Smooth muscle cell (in vitro differentiated cells): ENCODE data around the gene GAR1. TPM values are rescaled to one million over a fixed set of nuclear protein-coding genes. Genes with fewer than 3 reads are reported as not detected.

Experiments
- DNase-seq: peaks from one replicate; lab custom pipeline; 2025; ENCODE audit not compliant: unreplicated experiment; lab: John Stamatoyannopoulos, UW
- H2AFZ ChIP-seq: fragments of 200-600 bp; sonication (generic); 2 replicates; pipeline ENCODE4 v1.6.0; 2016; ENCODE audit warnings: antibody characterized with exemption, low read depth, mild to moderate bottlenecking
- H3F3A ChIP-seq: fragments of 200-600 bp; sonication (generic); 2 replicates; pipeline ENCODE4 v1.6.0; 2017; ENCODE audit warnings: antibody characterized with exemption, low read depth
- H3K27ac ChIP-seq: fragments of 200-600 bp; sonication (generic); 2 replicates; pipeline ENCODE4 v1.5.1; 2016; ENCODE audit warnings: low read depth, mild to moderate bottlenecking
- H3K27me3 ChIP-seq: fragments of 200-600 bp; sonication (generic); 2 replicates; pipeline ENCODE4 v1.6.1; 2016; ENCODE audit warnings: low read depth, mild to moderate bottlenecking
- H3K36me3 ChIP-seq: fragments of 200-600 bp; sonication (generic); 2 replicates; pipeline ENCODE4 v1.5.1; 2016; ENCODE audit warnings: low read depth
- H3K4me1 ChIP-seq: fragments of 200-600 bp; sonication (generic); 2 replicates; pipeline ENCODE4 v1.5.1; 2016; ENCODE audit warnings: low read depth
- H3K4me2 ChIP-seq: fragments of 200-600 bp; sonication (generic); 2 replicates; pipeline ENCODE4 v1.6.0; 2016; ENCODE audit warnings: mild to moderate bottlenecking
- H3K4me3 ChIP-seq: fragments of 200-600 bp; sonication (generic); 2 replicates; pipeline ENCODE4 v1.5.1; 2016; ENCODE audit warnings: mild to moderate bottlenecking
- H3K79me2 ChIP-seq: fragments of 200-600 bp; sonication (generic); 2 replicates; pipeline ENCODE4 v1.6.0; 2016; ENCODE audit warnings: low read depth, mild to moderate bottlenecking
- H3K9ac ChIP-seq: fragments of 200-600 bp; sonication (generic); 2 replicates; pipeline ENCODE4 v1.6.0; 2016; ENCODE audit warnings: low read depth
- H3K9me3 ChIP-seq: fragments of 200-600 bp; sonication (generic); replicated peaks from 2 replicates; pipeline ENCODE4 v1.5.1; 2016; ENCODE audit warnings: low read depth
- H4K20me1 ChIP-seq: fragments of 200-600 bp; sonication (generic); 2 replicates; pipeline ENCODE4 v1.6.0; 2016; ENCODE audit warnings: low read depth
- CTCF ChIP-seq: fragments of 200-600 bp; sonication (generic); IDR thresholded peaks from 2 replicates; pipeline ENCODE4 v1.5.1; 2017; ENCODE audit warnings: borderline replicate concordance, mild to moderate bottlenecking, antibody characterized with exemption; ENCODE audit not compliant: insufficient read depth, poor library complexity, severe bottlenecking
- WGBS: methylation state at CpG from one replicate; pipeline ENCODE4 v1.1.7; 2016; ENCODE audit warnings: low lambda C conversion rate; 5-methylcytosine and 5-hydroxymethylcytosine counted together
- polyA plus RNA-seq: library from polyadenylated mRNA; unstranded; fragments of >200 nt; fragmentation: Nextera tagmentation; extraction: Ambion mirVana; gene quantifications from 2 replicates; pipeline ENCODE4 v1.2.1, GENCODE V29; 2016
- total RNA-seq: library from RNA; depleted of rRNA; stranded (reverse); fragments of >200 nt; gene quantifications from 2 replicates; pipeline ENCODE4 v1.2.3, GENCODE V29; 2014

GAR1 gene
- total and polyA plus RNA-seq, 2 experiments from 2014 or later: 11.1 to 30.3 TPM

GRCh38 chr4:109872065-109872464 is 56.5 kb downstream of the GAR1 start:
- no peaks in the 10 kb centered on the region for H3F3A ChIP-seq
- no peaks in the 10 kb centered on the region for H4K20me1 ChIP-seq
- no peak for TF ChIP-seq CTCF
- DNase-seq: no peak
- H3K9ac ChIP-seq: no peak overlapping the region
- H3K36me3 ChIP-seq: no peaks in the 10 kb centered on the region
- H3K4me1 ChIP-seq: no peaks in the 10 kb centered on the region
- H3K4me2 ChIP-seq: no peak overlapping the region
- no peaks in the 10 kb centered on the region for H3K79me2 ChIP-seq
- H3K9me3 ChIP-seq: no peaks in the 10 kb centered on the region
- no peaks in the 10 kb centered on the region for H3K27me3 ChIP-seq
- no peak overlapping the region for H3K27ac ChIP-seq
- WGBS: 94% methylated on average over 2 of the region's 2 CpGs
- no peak overlapping the region for H2AFZ ChIP-seq
- H3K4me3 ChIP-seq: no peak overlapping the region

- Histone ChIP-seq H2AFZ (no peak overlapping the region), H3K27ac (no peak overlapping the region)
- 96% methylated on average over 6 of the region's 6 CpGs for WGBS
Measured at GRCh38 chr4:109872950-109873656, 57.5 kb downstream of the GAR1 start.

GRCh38 chr4:109873791-109874514 is 58.4 kb downstream of the GAR1 start:
- no peak for TF ChIP-seq CTCF
- Histone ChIP-seq H3F3A (no peaks in the 10 kb centered on the region), H2AFZ (no peak overlapping the region), H3K36me3 (no peaks in the 10 kb centered on the region), H4K20me1 (no peaks in the 10 kb centered on the region), H3K4me3 (no peak overlapping the region), H3K9me3 (no peaks in the 10 kb centered on the region), H3K9ac (no peak overlapping the region), H3K27ac (peak overlapping the region; percentile 19), H3K79me2 (no peaks in the 10 kb centered on the region), H3K4me2 (no peak overlapping the region), H3K27me3 (no peaks in the 10 kb centered on the region), H3K4me1 (no peaks in the 10 kb centered on the region)
- 72% methylated on average over 11 of the region's 11 CpGs for WGBS
- DNase-seq: no peak

More at GRCh38 chr4:109872950-109873656, 57.5 kb downstream of the GAR1 start:
- Histone ChIP-seq H3K4me2 (no peak overlapping the region), H3K27me3 (no peaks in the 10 kb centered on the region), H3K9ac (no peak overlapping the region), H3K4me1 (no peaks in the 10 kb centered on the region), H3K9me3 (no peaks in the 10 kb centered on the region), H3F3A (no peaks in the 10 kb centered on the region), H3K4me3 (no peak overlapping the region), H4K20me1 (no peaks in the 10 kb centered on the region), H3K36me3 (no peaks in the 10 kb centered on the region), H3K79me2 (no peaks in the 10 kb centered on the region)
- DNase-seq: no peak
- TF ChIP-seq CTCF: no peak

Other genes starting within 250 kb of the GAR1 start
- 31.2 and 42.7 TPM in 2 replicates for gene CASP6, start 112.3 kb upstream of the GAR1 start, total RNA-seq
- gene CASP6, start 112.3 kb upstream of the GAR1 start, polyA plus RNA-seq: 34.8 and 39.5 TPM in 2 replicates
- 17.7 and 36.8 TPM in 2 replicates for gene PLA2G12A, start 85.7 kb upstream of the GAR1 start, total RNA-seq
- 56.5 and 57.6 TPM in 2 replicates for gene PLA2G12A, start 85.7 kb upstream of the GAR1 start, polyA plus RNA-seq
- 0.63 and 3.0 TPM in 2 replicates for gene CFI, start 13.8 kb upstream of the GAR1 start, total RNA-seq
- gene CFI, start 13.8 kb upstream of the GAR1 start, polyA plus RNA-seq: 1.1 and 1.4 TPM in 2 replicates
- gene RRH, start 12.2 kb downstream of the GAR1 start, total RNA-seq: not detected in 2 replicates
- gene RRH, start 12.2 kb downstream of the GAR1 start, polyA plus RNA-seq: not detected in 2 replicates
- 0.04 and 0.40 TPM in 2 replicates for gene LRIT3, start 32.3 kb downstream of the GAR1 start, total RNA-seq
- 0.26 TPM in 1 of 2 replicates, not detected in the other for gene LRIT3, start 32.3 kb downstream of the GAR1 start, polyA plus RNA-seq
- gene EGF, start 97.1 kb downstream of the GAR1 start, total RNA-seq: 9.5 and 15.2 TPM in 2 replicates
- gene EGF, start 97.1 kb downstream of the GAR1 start, polyA plus RNA-seq: 0.72 and 2.0 TPM in 2 replicates